Left lung (tissue), 10 donors: ENCODE results near the gene SPC24. TPM values are rescaled to one million over a fixed set of nuclear protein-coding genes. Genes with fewer than 3 reads are reported as not detected.

Source experiments
- ATAC-seq: fragments of 200-7000 bp; cut with Tn5 transposase; one replicate; pipeline ENCODE4 v1.9.1; 2020; ENCODE audit warnings: moderate library complexity
- DNase-seq, 4 donors: peaks; one replicate each; pipeline ENCODE4 v3.0.0-alpha.2; 2013 to 2020
- H3K27ac ChIP-seq, 2 donors: fragments of 200-600 bp; sonication (generic) in 1 of 2; one replicate each; pipeline versions ENCODE4 v1.5.0 to v1.8.0; 2020 to 2021
- H3K27me3 ChIP-seq, 2 donors: fragments of 200-600 bp; sonication (generic) in 1 of 2; one replicate each; pipeline versions ENCODE4 v1.5.0 to v1.8.0; 2020 to 2021
- H3K36me3 ChIP-seq, 2 donors: fragments of 200-600 bp; sonication (generic) in 1 of 2; one replicate each; pipeline versions ENCODE4 v1.5.0 to v1.8.0; 2020 to 2021
- H3K4me1 ChIP-seq, 2 donors: fragments of 200-600 bp; one replicate each; pipeline ENCODE4 v1.8.0; 2021
- H3K4me3 ChIP-seq, 2 donors: fragments of 200-600 bp; sonication (generic) in 1 of 2; one replicate each; pipeline versions ENCODE4 v1.5.0 to v1.8.0; 2020 to 2021; ENCODE audit warnings: mild to moderate bottlenecking in 1 of 2
- H3K9me3 ChIP-seq, 2 donors: fragments of 200-600 bp; sonication (generic) in 1 of 2; one replicate each; pipeline versions ENCODE4 v1.5.0 to v1.8.0; 2020 to 2021
- CTCF ChIP-seq, 2 donors: fragments of 200-600 bp; sonication (generic) in 1 of 2; IDR thresholded peaks; one replicate each; pipeline versions ENCODE4 v1.5.0 to v1.8.0; 2021; ENCODE audit warnings: antibody characterized with exemption in 2 of 2
- intact Hi-C, 2 donors: fragments of 100-400 bp; cut with DNase I; formaldehyde crosslinking; loops; one replicate each; pipeline versions ENCODE4 v1.11.2 to v1.14.2; 2022
- microRNA-seq, 2 donors: library from miRNA; unstranded; fragments of <30 nt; microRNA quantifications; one replicate each; pipeline ENCODE4, GENCODE V29; 2019
- polyA plus RNA-seq, 6 donors: library from polyadenylated mRNA; unstranded; fragments of 120-200 nt; gene quantifications; one replicate each; pipeline ENCODE4 v1.2.1, GENCODE V29; 2013; ENCODE audit not compliant: insufficient read length in 6 of 6
- total RNA-seq, 2 donors: library from RNA; stranded (reverse); fragmentation: NEBNext Ultra II Directional; extraction: Animal tissue kit (Norgen Biotek cat#: 25700); gene quantifications; one replicate each; pipeline ENCODE4 v1.2.1, GENCODE V29; 2021
- donor health status: DM: no; HTN: yes; CAD: no.
- donor health status: DM: no; HTN: no; CAD: no.

Gene SPC24
- total and polyA plus RNA-seq, 8 donors = 5.4 to 40.2 (median 20.3) TPM

DNA sequence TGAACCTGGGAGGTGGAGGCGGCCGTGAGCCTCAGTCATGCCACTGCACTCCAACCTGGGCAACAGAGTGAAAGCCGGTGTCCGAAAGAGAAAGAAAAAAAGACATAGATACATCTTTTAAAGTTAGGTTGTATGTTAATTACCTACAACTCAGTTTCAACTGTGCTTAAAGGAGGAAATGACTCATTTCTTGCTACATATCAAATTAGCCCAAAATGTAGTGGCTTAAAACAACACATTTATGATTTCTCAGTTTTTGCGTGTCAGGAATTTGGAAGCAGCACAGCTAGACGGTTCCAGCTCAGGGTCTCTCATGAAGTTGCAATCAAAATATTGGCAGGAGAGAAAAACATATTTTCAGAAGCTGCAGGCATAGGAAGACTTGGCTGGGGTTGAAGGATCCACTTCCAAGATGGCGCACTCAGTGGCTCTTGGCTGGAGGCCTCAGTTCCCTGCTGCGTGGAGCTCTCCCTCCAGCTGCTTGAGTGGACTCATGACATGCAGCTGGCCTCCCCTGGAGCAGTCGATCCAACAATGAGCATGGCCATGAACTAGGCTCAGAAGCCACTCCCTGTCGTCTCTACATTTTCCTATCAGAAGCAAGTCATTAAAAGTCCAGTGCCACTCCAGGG is 59.3 kb downstream of the SPC24 start:
- Histone ChIP-seq H3K9me3 (no peaks in the 10 kb centered on the region), H3K4me3 (no peak overlapping the region), H3K27ac (peak overlapping the region; percentile 98 to 99), H3K36me3 (peaks cover 0 to 75% of the 10 kb centered on the region in 2 donors), H3K4me1 (peaks cover 41 to 88% of the 10 kb centered on the region in 2 donors), H3K27me3 (no peaks in the 10 kb centered on the region)
- intact Hi-C loops = no loop called here
- peak; percentile 5 for ATAC-seq
- no peak for TF ChIP-seq CTCF (IDR thresholded peaks at IDR 0.05)
- DNase-seq = peak in 3 of 4 donors; percentile 61 to 85 (median 69)

Small RNA genes lying within 50 kb of the gene (microRNA-seq; reads per million reads assigned to microRNA genes)
- 2.5 to 3.7 reads per million in 2 donors for gene MIR6886

Other genes starting within 250 kb of the SPC24 start
- 10 to 100 TPM; 68.4 to 77.6 TPM for gene YIPF2, start 227.1 kb downstream of the SPC24 start, total RNA-seq
- gene YIPF2, start 227.1 kb downstream of the SPC24 start, polyA plus RNA-seq = 10 to 100 TPM; 31.9 to 44.2 (median 35.3) TPM
- gene TIMM29, start 227.0 kb downstream of the SPC24 start, total RNA-seq = 10 to 100 TPM; 18.8 to 19.5 TPM
- 10 to 100 TPM; 24.0 to 28.5 (median 26.0) TPM for gene TIMM29, start 227.0 kb downstream of the SPC24 start, polyA plus RNA-seq
- 100 to 1,000 TPM in 1 of 2 donors, 10 to 100 TPM in 1; 98.3 to 101 TPM for gene SMARCA4, start 194.8 kb downstream of the SPC24 start, total RNA-seq
- gene SMARCA4, start 194.8 kb downstream of the SPC24 start, polyA plus RNA-seq = 100 to 1,000 TPM; 144 to 168 (median 161) TPM
- 100 to 1,000 TPM; 212 to 310 TPM for gene LDLR, start 66.3 kb downstream of the SPC24 start, total RNA-seq
- gene LDLR, start 66.3 kb downstream of the SPC24 start, polyA plus RNA-seq = 10 to 100 TPM; 10.4 to 43.8 (median 28.7) TPM
- gene KANK2, start 41.8 kb upstream of the SPC24 start, total RNA-seq = 100 to 1,000 TPM; 179 to 194 TPM
- gene KANK2, start 41.8 kb upstream of the SPC24 start, polyA plus RNA-seq = 100 to 1,000 TPM; 239 to 286 (median 268) TPM
- not detected for gene ANGPTL8, start 83.8 kb upstream of the SPC24 start, total RNA-seq
- gene ANGPTL8, start 83.8 kb upstream of the SPC24 start, polyA plus RNA-seq = 1 to 10 TPM in 4 of 6 donors, under 1 TPM in 2; 0.49 to 1.3 (median 1.0) TPM
- gene DOCK6, start 106.7 kb upstream of the SPC24 start, total RNA-seq = 10 to 100 TPM; 65.6 to 97.9 TPM
- 100 to 1,000 TPM in 1 of 6 donors, 10 to 100 TPM in 5; 68.4 to 111 (median 79.1) TPM for gene DOCK6, start 106.7 kb upstream of the SPC24 start, polyA plus RNA-seq
- not detected for gene TSPAN16, start 140.4 kb upstream of the SPC24 start, total RNA-seq
- gene TSPAN16, start 140.4 kb upstream of the SPC24 start, polyA plus RNA-seq = under 1 TPM in 1 of 6 donors, not detected in 5; 0.26 TPM
- gene RAB3D, start 183.9 kb upstream of the SPC24 start, total RNA-seq = 10 to 100 TPM; 65.4 to 71.6 TPM
- gene RAB3D, start 183.9 kb upstream of the SPC24 start, polyA plus RNA-seq = 10 to 100 TPM; 16.3 to 19.7 (median 18.5) TPM
- gene TMEM205, start 190.5 kb upstream of the SPC24 start, total RNA-seq = 10 to 100 TPM; 71.4 to 88.0 TPM
- gene TMEM205, start 190.5 kb upstream of the SPC24 start, polyA plus RNA-seq = 10 to 100 TPM; 77.0 to 83.4 (median 79.0) TPM
- gene CCDC159, start 190.7 kb upstream of the SPC24 start, total RNA-seq = 10 to 100 TPM; 29.9 to 32.8 TPM
- gene CCDC159, start 190.7 kb upstream of the SPC24 start, polyA plus RNA-seq = 10 to 100 TPM; 38.1 to 56.4 (median 48.3) TPM
- 10 to 100 TPM; 31.0 to 36.3 TPM for gene PLPPR2, start 199.7 kb upstream of the SPC24 start, total RNA-seq
- gene PLPPR2, start 199.7 kb upstream of the SPC24 start, polyA plus RNA-seq = 10 to 100 TPM; 19.5 to 32.2 (median 23.7) TPM
- gene SWSAP1, start 218.9 kb upstream of the SPC24 start, total RNA-seq = 1 to 10 TPM; 3.1 to 3.2 TPM
- gene SWSAP1, start 218.9 kb upstream of the SPC24 start, polyA plus RNA-seq = 1 to 10 TPM; 1.8 to 3.0 (median 2.7) TPM
- gene EPOR, start 228.5 kb upstream of the SPC24 start, total RNA-seq = 10 to 100 TPM in 1 of 2 donors, 1 to 10 TPM in 1; 9.6 to 18.0 TPM
- gene EPOR, start 228.5 kb upstream of the SPC24 start, polyA plus RNA-seq = 10 to 100 TPM; 23.6 to 32.3 (median 30.3) TPM